ENCODE data around the gene RAP1GAP2.
"Not testable (repeated sequence)": the region's sequence is repeated elsewhere in the genome, so short reads cannot be mapped to it uniquely, and the experiment has no call there.

The RAP1GAP2 gene

DNA sequence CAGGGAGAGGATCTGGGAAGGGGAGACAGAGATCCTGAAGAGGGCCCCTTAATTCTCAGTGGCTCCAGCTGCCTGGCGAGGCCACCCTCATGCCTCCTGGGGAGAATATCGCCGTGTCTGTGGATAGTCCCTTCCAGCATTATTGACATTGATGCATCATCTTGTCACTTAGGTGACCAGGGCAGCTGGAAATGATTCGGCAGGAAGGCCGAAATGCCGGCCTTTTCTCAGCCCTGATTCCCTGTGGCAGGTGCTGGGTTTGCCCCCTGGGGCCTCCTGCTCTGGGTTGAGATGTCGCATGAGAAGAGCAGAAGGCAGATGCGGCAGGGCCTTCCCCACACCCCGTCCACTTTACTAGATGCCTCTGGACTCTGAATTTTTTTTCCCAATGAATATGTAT lies 89.5 kb downstream of the RAP1GAP2 start:
- no peak for DNase-seq (ENCODE audit: low spot score)
- in situ Hi-C loops (cut with MboI; ENCODE audit: low pct_unique_long_range_greater_than_20kb, low sequenced_read_pairs, unreplicated experiment), result no loop called here
- TF ChIP-seq, protein P1, sequence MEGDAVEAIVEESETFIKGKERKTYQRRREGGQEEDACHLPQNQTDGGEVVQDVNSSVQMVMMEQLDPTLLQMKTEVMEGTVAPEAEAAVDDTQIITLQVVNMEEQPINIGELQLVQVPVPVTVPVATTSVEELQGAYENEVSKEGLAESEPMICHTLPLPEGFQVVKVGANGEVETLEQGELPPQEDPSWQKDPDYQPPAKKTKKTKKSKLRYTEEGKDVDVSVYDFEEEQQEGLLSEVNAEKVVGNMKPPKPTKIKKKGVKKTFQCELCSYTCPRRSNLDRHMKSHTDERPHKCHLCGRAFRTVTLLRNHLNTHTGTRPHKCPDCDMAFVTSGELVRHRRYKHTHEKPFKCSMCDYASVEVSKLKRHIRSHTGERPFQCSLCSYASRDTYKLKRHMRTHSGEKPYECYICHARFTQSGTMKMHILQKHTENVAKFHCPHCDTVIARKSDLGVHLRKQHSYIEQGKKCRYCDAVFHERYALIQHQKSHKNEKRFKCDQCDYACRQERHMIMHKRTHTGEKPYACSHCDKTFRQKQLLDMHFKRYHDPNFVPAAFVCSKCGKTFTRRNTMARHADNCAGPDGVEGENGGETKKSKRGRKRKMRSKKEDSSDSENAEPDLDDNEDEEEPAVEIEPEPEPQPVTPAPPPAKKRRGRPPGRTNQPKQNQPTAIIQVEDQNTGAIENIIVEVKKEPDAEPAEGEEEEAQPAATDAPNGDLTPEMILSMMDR (IDR thresholded peaks at IDR 0.05; ENCODE audit: extremely low read depth, insufficient read depth, missing control alignments), result no peak

DNA sequence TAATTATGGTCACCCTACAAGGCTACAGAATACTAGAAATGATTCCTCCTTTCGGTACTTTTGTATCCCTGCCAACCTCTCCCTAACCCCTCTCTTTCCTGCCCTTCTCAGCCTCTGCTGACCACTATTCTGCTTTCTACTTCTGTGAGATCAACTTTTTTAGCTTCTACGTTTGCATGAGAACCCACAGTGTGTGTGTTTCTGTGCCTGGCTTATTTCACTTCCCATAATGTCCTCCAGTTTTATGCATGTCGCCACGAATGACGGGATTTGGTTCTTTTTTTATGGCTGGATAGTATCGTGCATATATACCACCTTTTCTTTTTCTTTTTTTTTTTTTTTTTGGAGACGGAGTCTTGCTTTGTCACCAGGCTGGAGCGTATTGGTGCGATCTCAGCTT lies 92.1 kb downstream of the RAP1GAP2 start:
- in situ Hi-C loops (cut with MboI; ENCODE audit: low pct_unique_long_range_greater_than_20kb, low sequenced_read_pairs, unreplicated experiment), result no loop called here
- TF ChIP-seq, protein P1 (IDR thresholded peaks at IDR 0.05; ENCODE audit: extremely low read depth, insufficient read depth, missing control alignments), result no peak
- no peak for DNase-seq (ENCODE audit: low spot score)

DNA sequence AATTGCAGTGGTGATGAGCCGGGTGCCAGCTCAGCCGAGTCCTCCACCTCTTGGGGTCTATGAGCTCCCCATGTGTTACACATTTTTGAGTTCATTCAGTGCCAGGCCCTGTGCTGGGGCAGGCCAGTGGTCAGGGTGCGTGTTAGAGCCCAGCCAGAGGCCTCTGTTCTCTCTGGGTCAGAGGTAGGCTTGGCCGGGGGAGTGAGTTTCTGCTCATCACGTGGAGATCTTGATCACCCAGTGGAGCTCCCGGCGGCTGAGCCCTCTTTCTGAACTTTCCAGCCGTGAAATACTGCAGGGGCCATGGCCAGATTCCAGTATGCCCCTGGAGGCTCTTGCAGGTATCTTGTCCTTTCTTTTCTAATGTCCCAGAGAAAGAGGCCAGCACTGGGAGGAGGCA lies 93.0 kb downstream of the RAP1GAP2 start:
- TF ChIP-seq, protein P1 (IDR thresholded peaks at IDR 0.05; ENCODE audit: extremely low read depth, insufficient read depth, missing control alignments), result no peak
- DNase-seq (ENCODE audit: low spot score), result no peak
- in situ Hi-C loops (cut with MboI; ENCODE audit: low pct_unique_long_range_greater_than_20kb, low sequenced_read_pairs, unreplicated experiment), result no loop called here

DNA sequence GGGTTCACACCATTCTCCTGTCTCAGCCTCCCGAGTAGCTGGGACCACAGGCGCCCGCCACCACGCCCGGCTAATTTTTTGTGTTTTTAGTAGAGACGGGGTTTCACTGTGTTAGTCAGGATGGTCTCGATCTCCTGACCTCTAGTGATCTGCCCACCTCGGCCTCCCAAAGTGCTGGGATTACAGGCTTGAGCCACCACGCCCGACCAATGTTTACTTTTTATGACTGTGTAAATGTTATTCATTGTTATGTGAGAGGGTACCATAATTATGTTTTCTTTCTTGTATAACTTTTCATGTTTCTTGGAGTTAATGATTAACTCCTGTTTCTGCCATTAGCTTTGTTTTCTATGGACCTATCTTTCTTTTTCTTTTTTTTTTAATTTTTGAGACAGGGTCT lies 94.5 kb downstream of the RAP1GAP2 start:
- DNase-seq (ENCODE audit: low spot score); in situ Hi-C loops (cut with MboI; ENCODE audit: low pct_unique_long_range_greater_than_20kb, low sequenced_read_pairs, unreplicated experiment): not testable (repeated sequence)

DNA sequence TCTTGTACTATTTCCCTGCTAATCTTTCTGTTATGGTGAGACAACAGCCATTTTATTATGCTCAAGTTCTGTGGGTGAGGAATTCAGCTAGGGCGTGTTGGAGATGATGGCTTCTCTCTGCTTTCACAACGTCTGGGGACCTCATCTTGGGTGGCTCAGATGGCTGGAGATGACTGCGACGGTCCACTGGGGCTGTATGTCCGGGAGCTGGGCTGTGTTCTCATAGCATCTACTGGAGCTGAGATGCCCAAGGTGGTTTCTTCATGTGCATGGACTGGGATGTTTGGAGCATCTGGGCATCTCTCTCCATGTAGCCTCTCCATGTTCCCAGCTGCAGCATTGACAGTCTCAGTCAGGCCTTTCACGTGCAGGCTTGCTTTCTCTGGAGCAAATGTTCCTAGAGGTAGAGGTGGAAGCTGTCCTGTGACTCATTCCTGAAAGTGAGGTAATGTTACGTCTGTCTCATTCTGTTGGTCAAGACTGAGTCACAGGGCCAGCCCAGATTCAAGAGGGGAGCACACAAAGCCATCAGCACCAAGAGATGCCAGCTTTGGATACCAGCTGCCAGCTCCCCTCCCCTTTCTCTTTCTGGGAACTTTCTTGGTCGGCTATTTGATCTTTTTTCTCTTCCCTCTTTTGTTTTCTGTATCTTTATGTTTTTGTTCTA lies 96.2 kb downstream of the RAP1GAP2 start:
- no peak for DNase-seq (ENCODE audit: low spot score)
- TF ChIP-seq, protein P1 (IDR thresholded peaks at IDR 0.05; ENCODE audit: extremely low read depth, insufficient read depth, missing control alignments), result no peak
- in situ Hi-C loops (cut with MboI; ENCODE audit: low pct_unique_long_range_greater_than_20kb, low sequenced_read_pairs, unreplicated experiment), result no loop called here

DNA sequence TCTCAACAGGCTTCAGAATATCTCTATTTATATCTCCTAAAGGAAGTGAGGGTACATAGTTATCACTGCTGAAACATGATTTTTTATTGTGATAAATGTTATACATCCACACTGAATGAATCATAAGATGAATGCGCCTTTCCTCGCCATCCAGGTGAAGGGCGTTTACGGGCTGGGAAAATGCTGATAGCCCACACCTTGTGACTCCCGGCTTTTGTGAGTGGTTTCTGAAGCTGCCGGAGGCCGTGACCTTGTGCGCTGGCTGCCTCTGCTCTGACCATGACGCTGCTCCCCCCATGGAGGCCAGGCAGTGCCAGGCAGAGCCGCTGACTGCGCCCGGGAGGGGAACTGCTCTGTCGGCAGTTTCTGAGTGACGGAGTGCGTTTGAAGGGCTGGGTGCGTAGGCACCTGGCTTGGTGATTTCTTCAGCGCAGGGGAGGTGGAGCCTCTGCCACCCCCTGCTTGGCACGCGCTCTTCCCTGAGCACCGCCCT lies 97.2 kb downstream of the RAP1GAP2 start:
- TF ChIP-seq, protein P1 (IDR thresholded peaks at IDR 0.05; ENCODE audit: extremely low read depth, insufficient read depth, missing control alignments), result no peak
- in situ Hi-C loops (cut with MboI; ENCODE audit: low pct_unique_long_range_greater_than_20kb, low sequenced_read_pairs, unreplicated experiment), result no loop called here
- no peak for DNase-seq (ENCODE audit: low spot score)

DNA sequence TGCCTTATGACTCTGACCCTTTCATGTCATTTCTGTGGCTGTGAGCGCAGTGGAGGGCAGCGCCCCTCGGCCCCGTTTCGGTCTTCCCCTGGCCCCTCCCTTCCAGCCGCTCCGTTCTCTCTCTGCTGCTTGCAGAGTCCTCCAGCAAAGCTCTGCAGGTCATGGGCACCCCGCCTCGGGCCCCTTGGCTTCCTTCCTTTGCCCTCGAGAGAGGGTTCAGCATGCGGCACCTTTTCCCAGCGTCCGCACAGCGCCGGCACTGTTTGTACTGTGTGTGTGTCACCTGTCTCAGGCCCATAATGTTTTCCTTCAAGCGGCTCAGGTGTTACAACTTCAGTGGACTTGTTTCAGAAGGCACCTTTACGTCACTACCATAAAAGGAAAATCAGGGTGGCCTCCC lies 98.5 kb downstream of the RAP1GAP2 start:
- in situ Hi-C loops (cut with MboI; ENCODE audit: low pct_unique_long_range_greater_than_20kb, low sequenced_read_pairs, unreplicated experiment), result no loop called here
- no peak for DNase-seq (ENCODE audit: low spot score)
- TF ChIP-seq, protein P1 (IDR thresholded peaks at IDR 0.05; ENCODE audit: extremely low read depth, insufficient read depth, missing control alignments), result no peak
